Measurements from ENCODE around the gene STYXL1. TPM values are rescaled to one million over a fixed set of nuclear protein-coding genes. Genes with fewer than 3 reads are reported as not detected.

STYXL1 gene
- total and polyA plus RNA-seq, 2 experiments from 2014 or later: 28.0 to 39.2 TPM

GRCh38 chr7:76048668-76048988 is 828 bp upstream of the STYXL1 start:
- H3K9me3 Mint-ChIP-seq: no peaks in the 10 kb centered on the region
- peaks cover 27% of the 10 kb centered on the region for H3K36me3 Mint-ChIP-seq (ENCODE audit: low read depth)
- no peak overlapping the region for H2AFZ ChIP-seq

DNA sequence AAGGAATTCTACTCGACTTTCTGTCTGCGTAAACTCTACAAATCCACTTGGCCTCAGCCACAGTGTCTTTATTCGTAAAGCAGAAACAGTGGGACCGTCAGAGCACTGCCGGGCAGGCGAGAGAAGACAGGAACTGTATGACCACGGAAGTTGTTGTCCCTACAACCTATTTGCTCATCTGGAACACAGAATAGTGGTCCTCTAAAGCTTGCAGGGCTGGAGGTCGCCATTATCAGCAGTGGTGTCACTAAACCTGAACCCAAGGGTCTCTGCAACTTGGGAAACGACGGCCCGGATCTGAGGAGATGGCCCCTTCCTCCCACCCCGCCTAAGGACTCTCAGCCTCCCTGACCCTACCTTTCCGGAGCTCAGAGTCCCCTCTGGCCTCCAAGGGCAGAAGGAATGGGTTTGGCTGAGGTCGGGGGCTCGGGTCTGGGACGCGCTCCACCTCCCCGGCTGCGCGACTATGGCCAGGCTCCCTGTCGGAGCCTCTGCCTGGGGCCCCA is 442 bp downstream of the STYXL1 start:
- Mint-ChIP-seq H3K4me3 (peak overlapping the region; percentile 95), H3K9me3 (no peaks in the 10 kb centered on the region), H3K27ac (peak overlapping the region; percentile 97), H3K4me1 (peaks cover 15% of the 10 kb centered on the region), H3K36me3 (ENCODE audit: low read depth) (peaks cover 27% of the 10 kb centered on the region), H3K27me3 (ENCODE audit: insufficient read depth, low read depth, poor library complexity) (peaks cover 4% of the 10 kb centered on the region)
- peaks cover 6% of the 10 kb centered on the region for H3K4me1 ChIP-seq (ENCODE audit: insufficient read depth)
- no peaks in the 10 kb centered on the region; the same call in 1 of the 2 replicates for H3F3A ChIP-seq (replicated peaks; ENCODE audit: low read depth)
- peaks cover 6% of the 10 kb centered on the region; the same call in 1 of the 2 replicates for H3K36me3 ChIP-seq (ENCODE audit: insufficient read depth)
- ATAC-seq (no peak), DNase-seq (ENCODE audit: low spot score) (no peak)
- H3K9me2 ChIP-seq (ENCODE audit: insufficient read depth): no peaks in the 10 kb centered on the region; the same call in 1 of the 2 replicates
- H3K79me2 ChIP-seq (replicated peaks; ENCODE audit: insufficient read depth): peaks cover 78% of the 10 kb centered on the region
- TF ChIP-seq JUNB (IDR thresholded peaks at IDR 0.05; ENCODE audit: unreplicated experiment) (no peak), CTCF (conservative IDR thresholded peaks at IDR 0.05; ENCODE audit: low read depth in 2 of 2) (no peak), CREB1 (CRISPR knock-in tag; IDR thresholded peaks at IDR 0.05; ENCODE audit: low read depth) (no peak), NANOG (IDR thresholded peaks at IDR 0.05; ENCODE audit: borderline replicate concordance) (no peak), EZH2phosphoT487 (IDR thresholded peaks at IDR 0.05; ENCODE audit: unreplicated experiment) (no peak), EZH2 (IDR thresholded peaks at IDR 0.05; ENCODE audit: low read depth, unreplicated experiment) (no peak)
- peaks cover 25% of the 10 kb centered on the region for H4K20me1 ChIP-seq (replicated peaks; ENCODE audit: insufficient read depth)
- H3K4me2 ChIP-seq: peak overlapping the region; percentile 98
- no peaks in the 10 kb centered on the region for H3K27me3 ChIP-seq (ENCODE audit: insufficient read depth)
- peak overlapping the region; percentile 96 for H3K27ac ChIP-seq (ENCODE audit: low read depth)
- H2AFZ ChIP-seq: peak overlapping the region; percentile 95
- H3K4me3 ChIP-seq: peak overlapping the region; percentile 95

More at GRCh38 chr7:76048668-76048988, 828 bp upstream of the STYXL1 start:
- TF ChIP-seq NANOG (IDR thresholded peaks at IDR 0.05; ENCODE audit: borderline replicate concordance) (no peak), CTCF (conservative IDR thresholded peaks at IDR 0.05; ENCODE audit: low read depth in 2 of 2) (peak in 1 of 2 experiments; percentile 25; a peak in 2 of 4 replicates)
- peak overlapping the region; percentile 98 for H3K4me2 ChIP-seq
- peak; percentile 70 for DNase-seq (ENCODE audit: low spot score)
- H3K4me3 Mint-ChIP-seq: peak overlapping the region; percentile 95
- H3K4me1 Mint-ChIP-seq: peaks cover 26% of the 10 kb centered on the region
- peaks cover 36% of the 10 kb centered on the region for H4K20me1 ChIP-seq (replicated peaks; ENCODE audit: insufficient read depth)
- H3K9me2 ChIP-seq (ENCODE audit: insufficient read depth): no peaks in the 10 kb centered on the region; the same call in 1 of the 2 replicates
- H3K27ac Mint-ChIP-seq: peak overlapping the region; percentile 97
- H3F3A ChIP-seq (replicated peaks; ENCODE audit: low read depth): no peaks in the 10 kb centered on the region; the same call in 1 of the 2 replicates
- H3K27me3 ChIP-seq (ENCODE audit: insufficient read depth): no peaks in the 10 kb centered on the region
- ATAC-seq: peak; percentile 50
- peaks cover 4% of the 10 kb centered on the region for H3K27me3 Mint-ChIP-seq (ENCODE audit: insufficient read depth, low read depth, poor library complexity)
- peak overlapping the region; percentile 93 for H3K27ac ChIP-seq (ENCODE audit: low read depth)
- H3K36me3 ChIP-seq (ENCODE audit: insufficient read depth): peaks cover 6% of the 10 kb centered on the region; the same call in 1 of the 2 replicates
- peaks cover 6% of the 10 kb centered on the region for H3K4me1 ChIP-seq (ENCODE audit: insufficient read depth)
- H3K79me2 ChIP-seq (replicated peaks; ENCODE audit: insufficient read depth): peaks cover 86% of the 10 kb centered on the region
- H3K4me3 ChIP-seq: peak overlapping the region; percentile 95

Data from GM23338 (cell line).